Caco-2 (cell line): Measurements from ENCODE around the gene FAM118A. TPM values are rescaled to one million over a fixed set of nuclear protein-coding genes. Genes with fewer than 3 reads are reported as not detected.
A peak's percentile ranks its signal among the peaks of the same experiment; 100 is the strongest.

Experiments used
- BruUV-seq: library from RNA; stranded (reverse); fragments of 400-500 nt; replicated peaks from 2 replicates; lab custom pipeline; 2021; lab: Mats Ljungman, UMichigan
- CTCF ChIA-PET: fragments of 300-600 bp; sonication (Branson Sonifier 250); formaldehyde crosslinking; loops from one replicate; lab custom pipeline; 2022; ENCODE audit warnings: antibody characterized with exemption; lab: Charles Lee
- POLR2A ChIA-PET: fragments of 300-600 bp; sonication (Branson Sonifier 250); formaldehyde crosslinking; loops from one replicate; lab custom pipeline; 2022; ENCODE audit warnings: antibody characterized with exemption; lab: Charles Lee
- DNase-seq, 2 experiments: peaks; one replicate each; pipeline versions ENCODE4 v3.0.0 to v3.0.0-alpha.2; 2020 to 2022
- H3K27me3 ChIP-seq: replicated peaks from 2 replicates; pipeline ENCODE4 v1.6.0; 2011; ENCODE audit warnings: low read length; ENCODE audit not compliant: control insufficient read depth, insufficient read depth
- H3K36me3 ChIP-seq: 2 replicates; pipeline ENCODE4 v1.5.1; 2011; ENCODE audit warnings: low read length; ENCODE audit not compliant: control insufficient read depth, insufficient read depth
- H3K4me1 ChIP-seq: fragments of 250-450 bp; sonication (Bioruptor Pico); 2 replicates; pipeline ENCODE4 v1.5.1; 2020; ENCODE audit warnings: mild to moderate bottlenecking
- H3K4me3 ChIP-seq: 2 replicates; pipeline ENCODE4 v1.5.1; 2011; ENCODE audit warnings: low read depth, mild to moderate bottlenecking, control low read depth, low read length
- H3K9me3 ChIP-seq: fragments of 250-450 bp; sonication (Bioruptor Pico); 2 replicates; pipeline ENCODE4 v1.5.1; 2020; ENCODE audit warnings: mild to moderate bottlenecking, moderate library complexity
- H3K27ac Mint-ChIP-seq: one replicate; pipeline ENCODE4 v1.8.0; 2022; ENCODE audit warnings: mixed read lengths; ENCODE audit not compliant: unreplicated experiment
- H3K27me3 Mint-ChIP-seq: one replicate; pipeline ENCODE4 v1.8.0; 2022; ENCODE audit warnings: mixed read lengths; ENCODE audit not compliant: insufficient read depth, unreplicated experiment
- H3K36me3 Mint-ChIP-seq: one replicate; pipeline ENCODE4 v1.8.0; 2022; ENCODE audit warnings: mild to moderate bottlenecking, mixed read lengths; ENCODE audit not compliant: insufficient read depth, unreplicated experiment
- H3K4me1 Mint-ChIP-seq: one replicate; pipeline ENCODE4 v1.8.0; 2022; ENCODE audit warnings: low read depth, mixed read lengths; ENCODE audit not compliant: unreplicated experiment
- H3K4me3 Mint-ChIP-seq: one replicate; pipeline ENCODE4 v1.8.0; 2022; ENCODE audit warnings: mild to moderate bottlenecking, moderate library complexity, mixed read lengths; ENCODE audit not compliant: unreplicated experiment
- H3K9me3 Mint-ChIP-seq: one replicate; pipeline ENCODE4 v1.8.0; 2022; ENCODE audit warnings: mixed read lengths; ENCODE audit not compliant: unreplicated experiment
- intact Hi-C: fragments of 100-400 bp; cut with micrococcal nuclease; formaldehyde crosslinking; loops from one replicate; pipeline ENCODE4 v1.10.0; 2022; ENCODE audit not compliant: unreplicated experiment
- total RNA-seq: library from RNA; stranded (reverse); gene quantifications from 2 replicates; pipeline ENCODE4 v1.2.3, GENCODE V29; 2022
- TF ChIP-seq, protein P1 (sequence below), 2 experiments: fragments of 200-600 bp in 1 of 2; IDR thresholded peaks; 1 replicate in 1 of 2; 2 replicates in 1 of 2; pipeline versions ENCODE4 v1.5.1 to v1.8.0; 2011 to 2022; ENCODE audit warnings: antibody characterized with exemption in 1 of 2, control low read depth in 1 of 2, inconsistent platforms in 1 of 2, low read depth in 1 of 2, low read length in 1 of 2, mild to moderate bottlenecking in 1 of 2, moderate library complexity in 1 of 2; ENCODE audit not compliant: insufficient read depth in 1 of 2, severe bottlenecking in 1 of 2, unreplicated experiment in 1 of 2

FAM118A gene
- total RNA-seq, 1 experiment from 2014 or later = 120 TPM

DNA sequence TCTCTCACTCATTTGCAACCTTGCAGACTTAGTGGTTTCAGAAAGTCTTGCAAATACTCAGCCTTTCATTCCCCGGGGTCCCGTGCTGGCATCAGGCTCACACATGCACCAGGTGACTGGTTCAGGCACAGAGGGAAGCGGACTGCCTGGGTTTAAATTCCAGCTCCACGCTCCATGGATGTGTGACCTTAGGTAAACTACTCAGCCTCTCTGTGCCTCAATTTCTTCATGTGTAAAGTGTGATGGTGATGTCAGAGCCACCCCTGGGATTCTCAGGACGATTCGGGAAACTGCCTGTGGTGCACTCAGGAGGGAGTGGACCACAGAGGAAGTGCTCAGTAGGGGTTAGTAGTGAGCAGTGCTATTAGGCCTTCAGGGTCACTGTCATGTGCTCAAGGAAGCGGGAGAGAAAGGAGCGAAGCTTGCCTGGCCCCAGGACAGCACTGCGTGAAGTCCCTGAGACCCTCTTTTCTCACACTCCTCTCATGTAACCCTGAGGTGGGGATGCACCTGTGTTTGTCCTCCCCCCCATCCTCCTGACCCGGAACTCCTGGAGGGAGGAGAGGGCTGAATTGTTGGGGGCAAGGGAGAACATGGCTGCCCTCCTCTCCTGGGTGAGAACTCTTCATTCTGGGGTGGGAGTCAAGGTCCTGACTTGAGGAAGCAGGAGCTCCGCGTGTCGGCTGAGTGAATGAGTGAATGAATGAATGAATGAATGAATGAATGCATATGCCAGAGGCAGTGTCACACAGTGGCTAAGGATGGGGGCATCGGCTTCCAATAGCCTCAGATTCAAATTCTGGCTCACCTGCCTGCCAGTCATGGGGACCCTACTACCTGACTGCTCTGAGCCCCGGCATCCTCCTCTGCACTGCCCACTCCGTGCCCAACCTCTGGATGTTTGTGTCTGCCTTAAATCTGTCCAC, 39.4 kb upstream of the FAM118A start:
- ChIA-PET CTCF (interaction anchor here (0.6 to 0.7 kb wide), 2 partner anchors 70 to 144 kb away, joined by 3 read pairs; no protein-coding TSS in a partner anchor), POLR2A (interaction anchor here (0.6 to 1.0 kb wide), 2 partner anchors 9 to 344 kb away, joined by 4 read pairs; no protein-coding TSS in a partner anchor)
- TF ChIP-seq, protein P1, sequence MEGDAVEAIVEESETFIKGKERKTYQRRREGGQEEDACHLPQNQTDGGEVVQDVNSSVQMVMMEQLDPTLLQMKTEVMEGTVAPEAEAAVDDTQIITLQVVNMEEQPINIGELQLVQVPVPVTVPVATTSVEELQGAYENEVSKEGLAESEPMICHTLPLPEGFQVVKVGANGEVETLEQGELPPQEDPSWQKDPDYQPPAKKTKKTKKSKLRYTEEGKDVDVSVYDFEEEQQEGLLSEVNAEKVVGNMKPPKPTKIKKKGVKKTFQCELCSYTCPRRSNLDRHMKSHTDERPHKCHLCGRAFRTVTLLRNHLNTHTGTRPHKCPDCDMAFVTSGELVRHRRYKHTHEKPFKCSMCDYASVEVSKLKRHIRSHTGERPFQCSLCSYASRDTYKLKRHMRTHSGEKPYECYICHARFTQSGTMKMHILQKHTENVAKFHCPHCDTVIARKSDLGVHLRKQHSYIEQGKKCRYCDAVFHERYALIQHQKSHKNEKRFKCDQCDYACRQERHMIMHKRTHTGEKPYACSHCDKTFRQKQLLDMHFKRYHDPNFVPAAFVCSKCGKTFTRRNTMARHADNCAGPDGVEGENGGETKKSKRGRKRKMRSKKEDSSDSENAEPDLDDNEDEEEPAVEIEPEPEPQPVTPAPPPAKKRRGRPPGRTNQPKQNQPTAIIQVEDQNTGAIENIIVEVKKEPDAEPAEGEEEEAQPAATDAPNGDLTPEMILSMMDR (IDR thresholded peaks at IDR 0.05; ENCODE audit: insufficient read depth in 1 of 2, low read depth in 1 of 2, low read length in 1 of 2, severe bottlenecking in 1 of 2, unreplicated experiment in 1 of 2) = peak in 1 of 2 experiments; percentile 7
- H3K27me3 ChIP-seq = no peaks in the 10 kb centered on the region
- DNase-seq = no peak
- Mint-ChIP-seq H3K9me3 (no peaks in the 10 kb centered on the region), H3K27ac (peak overlapping the region; percentile 95), H3K36me3 (no peaks in the 10 kb centered on the region), H3K4me3 (peak overlapping the region; percentile 95), H3K27me3 (no peaks in the 10 kb centered on the region), H3K4me1 (peaks cover 36% of the 10 kb centered on the region)
- peak overlapping the region; percentile 59 for H3K4me3 ChIP-seq
- no TSS peak for BruUV-seq
- intact Hi-C loops = no loop called here
- peaks cover 53% of the 10 kb centered on the region for H3K4me1 ChIP-seq
- no peaks in the 10 kb centered on the region for H3K9me3 ChIP-seq
- no peaks in the 10 kb centered on the region for H3K36me3 ChIP-seq

DNA sequence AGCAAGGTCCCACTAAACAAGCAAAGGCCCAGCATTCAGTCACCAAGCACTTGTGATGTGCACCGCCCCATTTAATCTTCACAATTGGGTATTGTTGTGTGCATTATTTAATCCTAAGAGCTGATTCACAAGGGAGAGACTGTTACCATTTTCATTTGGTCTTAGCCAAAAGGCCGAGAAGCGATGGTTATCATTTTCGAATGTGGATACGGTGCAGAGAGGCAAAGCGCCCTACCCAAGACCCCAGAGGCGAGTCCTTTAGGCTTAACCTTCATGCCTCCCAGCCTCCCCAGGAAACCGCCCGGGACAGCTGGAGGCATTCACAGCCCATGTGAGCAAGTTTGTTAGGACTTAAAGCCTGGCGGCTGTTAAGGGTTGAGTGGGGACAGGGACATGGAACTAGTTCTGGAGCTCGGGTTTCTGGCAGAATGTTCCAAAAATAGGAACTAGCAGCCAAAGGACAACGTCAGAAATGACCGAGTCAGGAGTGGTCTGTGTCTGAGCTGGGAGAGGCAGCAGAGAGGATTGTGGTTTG, 38.0 kb upstream of the FAM118A start:
- ChIA-PET CTCF (interaction anchor here (0.6 to 2.8 kb wide), 2 partner anchors 34 to 191 kb away, joined by 3 to 8 read pairs; no protein-coding TSS in a partner anchor), POLR2A (interaction anchor here (0.6 kb wide), 1 partner anchor 106 kb away, joined by 3 read pairs; no protein-coding TSS in a partner anchor)
- no peaks in the 10 kb centered on the region for H3K27me3 ChIP-seq
- Mint-ChIP-seq H3K4me3 (peak overlapping the region; percentile 41), H3K27me3 (no peaks in the 10 kb centered on the region), H3K4me1 (peaks cover 36% of the 10 kb centered on the region), H3K9me3 (no peaks in the 10 kb centered on the region), H3K27ac (peak overlapping the region; percentile 95), H3K36me3 (no peaks in the 10 kb centered on the region)
- TF ChIP-seq, protein P1 (IDR thresholded peaks at IDR 0.05; ENCODE audit: insufficient read depth in 1 of 2, low read depth in 1 of 2, low read length in 1 of 2, severe bottlenecking in 1 of 2, unreplicated experiment in 1 of 2) = no peak
- H3K36me3 ChIP-seq = no peaks in the 10 kb centered on the region
- H3K4me3 ChIP-seq = no peak overlapping the region
- no TSS peak for BruUV-seq
- peaks cover 65% of the 10 kb centered on the region for H3K4me1 ChIP-seq
- intact Hi-C loops = no loop called here
- no peaks in the 10 kb centered on the region for H3K9me3 ChIP-seq
- DNase-seq = no peak

GRCh38 chr22:45272498-45272897, 37.2 kb upstream of the FAM118A start:
- Mint-ChIP-seq H3K27me3 (no peaks in the 10 kb centered on the region), H3K27ac (peak overlapping the region; percentile 95), H3K9me3 (no peaks in the 10 kb centered on the region), H3K4me3 (no peak overlapping the region), H3K36me3 (no peaks in the 10 kb centered on the region), H3K4me1 (peaks cover 36% of the 10 kb centered on the region)
- no peaks in the 10 kb centered on the region for H3K27me3 ChIP-seq
- intact Hi-C loops = no loop called here
- no peaks in the 10 kb centered on the region for H3K9me3 ChIP-seq
- TF ChIP-seq, protein P1 (IDR thresholded peaks at IDR 0.05; ENCODE audit: insufficient read depth in 1 of 2, low read depth in 1 of 2, low read length in 1 of 2, severe bottlenecking in 1 of 2, unreplicated experiment in 1 of 2) = no peak
- ChIA-PET POLR2A (interaction anchor here (0.6 to 1.4 kb wide), 2 partner anchors 34 to 107 kb away, joined by 3 to 8 read pairs; no protein-coding TSS in a partner anchor), CTCF (interaction anchor here (0.6 to 2.8 kb wide), 3 partner anchors 34 to 190 kb away, joined by 3 to 8 read pairs (median 3); no protein-coding TSS in a partner anchor)
- H3K36me3 ChIP-seq = no peaks in the 10 kb centered on the region
- H3K4me3 ChIP-seq = no peak overlapping the region
- H3K4me1 ChIP-seq = peaks cover 68% of the 10 kb centered on the region
- no TSS peak for BruUV-seq
- no peak for DNase-seq
